ENCODE measurements around the gene NLGN1.

NLGN1 gene

GRCh38 chr3:174132006-174132405, 734.5 kb downstream of the NLGN1 start:
- Histone ChIP-seq H3K27ac (no peak overlapping the region), H3K4me3 (ENCODE audit: low read depth, low read length) (no peak overlapping the region), H3K36me3 (replicated peaks) (no peaks in the 10 kb centered on the region), H3K27me3 (replicated peaks) (no peaks in the 10 kb centered on the region)
- no peak for DNase-seq
- no peak for TF ChIP-seq CTCF (IDR thresholded peaks at IDR 0.05; ENCODE audit: low read depth, low read length, missing control alignments)
- in situ Hi-C loops (cut with HindIII; ENCODE audit: low pct_ligation_motif_present, low sequenced_read_pairs) = no loop called here

GRCh38 chr3:174132421-174133042, 735.0 kb downstream of the NLGN1 start:
- Histone ChIP-seq H3K27me3 (replicated peaks) (no peaks in the 10 kb centered on the region), H3K4me3 (ENCODE audit: low read depth, low read length) (no peak overlapping the region), H3K36me3 (replicated peaks) (no peaks in the 10 kb centered on the region), H3K27ac (no peak overlapping the region)
- DNase-seq = no peak
- TF ChIP-seq CTCF (IDR thresholded peaks at IDR 0.05; ENCODE audit: low read depth, low read length, missing control alignments) = no peak
- in situ Hi-C loops (cut with HindIII; ENCODE audit: low pct_ligation_motif_present, low sequenced_read_pairs) = no loop called here

GRCh38 chr3:174146008-174146407, 748.5 kb downstream of the NLGN1 start:
- Histone ChIP-seq H3K27me3 (replicated peaks) (no peaks in the 10 kb centered on the region), H3K27ac (no peak overlapping the region), H3K36me3 (replicated peaks) (no peaks in the 10 kb centered on the region), H3K4me3 (ENCODE audit: low read depth, low read length) (no peak overlapping the region)
- DNase-seq = no peak
- in situ Hi-C loops (cut with HindIII; ENCODE audit: low pct_ligation_motif_present, low sequenced_read_pairs) = no loop called here
- no peak for TF ChIP-seq CTCF (IDR thresholded peaks at IDR 0.05; ENCODE audit: low read depth, low read length, missing control alignments)

- in situ Hi-C loops (cut with HindIII; ENCODE audit: low pct_ligation_motif_present, low sequenced_read_pairs) = no loop called here
- H3K4me3 ChIP-seq (ENCODE audit: low read depth, low read length) = no peak overlapping the region
Measured at GRCh38 chr3:174147798-174148197, 750.3 kb downstream of the NLGN1 start.

GRCh38 chr3:174153871-174154270, 756.3 kb downstream of the NLGN1 start:
- in situ Hi-C loops (cut with HindIII; ENCODE audit: low pct_ligation_motif_present, low sequenced_read_pairs) = no loop called here

More at GRCh38 chr3:174147798-174148197, 750.3 kb downstream of the NLGN1 start:
- Histone ChIP-seq H3K27me3 (replicated peaks) (no peaks in the 10 kb centered on the region), H3K27ac (no peak overlapping the region), H3K36me3 (replicated peaks) (no peaks in the 10 kb centered on the region)
- no peak for DNase-seq
- TF ChIP-seq CTCF (IDR thresholded peaks at IDR 0.05; ENCODE audit: low read depth, low read length, missing control alignments) = no peak

More at GRCh38 chr3:174153871-174154270, 756.3 kb downstream of the NLGN1 start:
- no peak overlapping the region for H3K4me3 ChIP-seq (ENCODE audit: low read depth, low read length)
- H3K27me3 ChIP-seq (replicated peaks) = no peaks in the 10 kb centered on the region
- DNase-seq = peak; percentile 14
- H3K27ac ChIP-seq = no peak overlapping the region
- no peaks in the 10 kb centered on the region for H3K36me3 ChIP-seq (replicated peaks)
- no peak for TF ChIP-seq CTCF (IDR thresholded peaks at IDR 0.05; ENCODE audit: low read depth, low read length, missing control alignments)

Data from brain microvascular endothelial cell (primary cell).